GM12878 (cell line): Measurements from ENCODE around the gene IER3IP1. TPM values are rescaled to one million over a fixed set of nuclear protein-coding genes. Genes with fewer than 3 reads are reported as not detected.

Source experiments
- ATF2 ChIP-seq: IDR thresholded peaks from 2 replicates; pipeline ENCODE4 v1.6.1; 2012; ENCODE audit warnings: low read length, inconsistent platforms
- BCL11A ChIP-seq: IDR thresholded peaks from 2 replicates; pipeline ENCODE4 v1.6.1; 2011; ENCODE audit warnings: low read depth, low read length
- BCL3 ChIP-seq: IDR thresholded peaks from 2 replicates; pipeline ENCODE4 v1.6.1; 2011; ENCODE audit warnings: borderline replicate concordance, low read depth, mild to moderate bottlenecking, moderate library complexity, low read length; ENCODE audit not compliant: insufficient read depth, poor library complexity, severe bottlenecking
- CBFB ChIP-seq: IDR thresholded peaks from 2 replicates; pipeline ENCODE4 v1.6.1; 2016; ENCODE audit warnings: antibody characterized with exemption, low read depth
- CEBPB ChIP-seq, 2 experiments: fragments of 150-350 bp in 1 of 2; IDR thresholded peaks; 2 replicates each; pipeline ENCODE4 v1.6.1; 2012 to 2014; ENCODE audit warnings: low read depth in 2 of 2, low read length in 2 of 2, borderline replicate concordance in 1 of 2, inconsistent platforms in 1 of 2
- DPF2 ChIP-seq: fragments of 450-650 bp; IDR thresholded peaks from 2 replicates; pipeline ENCODE4 v1.6.1; 2017; ENCODE audit warnings: mild to moderate bottlenecking
- E2F4 ChIP-seq: IDR thresholded peaks from 2 replicates; pipeline ENCODE4 v1.6.1; 2012; ENCODE audit warnings: low read depth, low read length, improper control_type of control experiment
- EP300 ChIP-seq, 2 experiments: fragments of 150-350 bp in 1 of 2; IDR thresholded peaks; 2 replicates each; pipeline ENCODE4 v1.6.1; 2011 to 2012; ENCODE audit warnings: low read depth in 2 of 2, low read length in 2 of 2, borderline replicate concordance in 1 of 2, improper control_type of control experiment in 1 of 2, inconsistent platforms in 1 of 2; ENCODE audit not compliant: control insufficient read depth in 1 of 2
- ETV6 ChIP-seq, 2 experiments: fragments of 450-650 bp in 1 of 2; IDR thresholded peaks in 1 of 2; conservative IDR thresholded peaks in 1 of 2; 2 replicates each; pipeline ENCODE4 v1.6.1; 2014; ENCODE audit warnings: antibody characterized with exemption in 1 of 2, borderline replicate concordance in 1 of 2, low read depth in 1 of 2, mild to moderate bottlenecking in 1 of 2, moderate library complexity in 1 of 2
- FOXM1 ChIP-seq: IDR thresholded peaks from 2 replicates; pipeline ENCODE4 v1.6.1; 2012; ENCODE audit warnings: low read depth, mild to moderate bottlenecking, inconsistent platforms, low read length, moderate library complexity
- IRF4 ChIP-seq: IDR thresholded peaks from 2 replicates; pipeline ENCODE4 v1.6.1; 2011; ENCODE audit warnings: low read depth, low read length
- MTA2 ChIP-seq: fragments of 450-650 bp; IDR thresholded peaks from 2 replicates; pipeline ENCODE4 v1.6.1; 2016; ENCODE audit warnings: low read depth, mild to moderate bottlenecking, moderate library complexity
- MTA3 ChIP-seq: IDR thresholded peaks from 2 replicates; pipeline ENCODE4 v1.6.1; 2012; ENCODE audit warnings: low read length, inconsistent platforms, borderline replicate concordance
- NBN ChIP-seq: fragments of 450-650 bp; IDR thresholded peaks from 2 replicates; pipeline ENCODE4 v1.6.1; 2016
- NFIC ChIP-seq: IDR thresholded peaks from 2 replicates; pipeline ENCODE4 v1.6.1; 2012; ENCODE audit warnings: low read depth, mild to moderate bottlenecking, inconsistent platforms, low read length, moderate library complexity
- NR2F1 ChIP-seq: fragments of 450-650 bp; conservative IDR thresholded peaks from 2 replicates; pipeline ENCODE4 v1.6.1; 2017; ENCODE audit warnings: mild to moderate bottlenecking
- PAX5 ChIP-seq: IDR thresholded peaks from 2 replicates; pipeline ENCODE4 v1.6.1; 2011; ENCODE audit warnings: low read depth, low read length, borderline replicate concordance
- RBBP5 ChIP-seq: fragments of 200-600 bp; sonication (generic); conservative IDR thresholded peaks from 2 replicates; pipeline ENCODE4 v1.6.1; 2016
- RELB ChIP-seq: fragments of 450-650 bp; IDR thresholded peaks from 2 replicates; pipeline ENCODE4 v1.6.1; 2017; ENCODE audit warnings: low read depth, mild to moderate bottlenecking, moderate library complexity
- SKIL ChIP-seq: fragments of 450-650 bp; IDR thresholded peaks from 2 replicates; pipeline ENCODE4 v1.6.1; 2017; ENCODE audit warnings: mild to moderate bottlenecking, low read depth, inconsistent platforms; ENCODE audit not compliant: poor library complexity, severe bottlenecking
- SRF ChIP-seq, 2 experiments: IDR thresholded peaks; 2 replicates each; pipeline ENCODE4 v1.6.1; 2011; ENCODE audit warnings: low read depth in 2 of 2, low read length in 2 of 2, mild to moderate bottlenecking in 1 of 2, moderate library complexity in 1 of 2
- TCF12 ChIP-seq: IDR thresholded peaks from 2 replicates; pipeline ENCODE4 v1.6.1; 2011; ENCODE audit warnings: low read depth, mild to moderate bottlenecking, low read length
- TCF7 ChIP-seq: IDR thresholded peaks from 2 replicates; pipeline ENCODE4 v1.6.1; 2014; ENCODE audit warnings: antibody characterized with exemption, borderline replicate concordance
- polyA plus RNA-seq, 11 experiments: library from polyadenylated mRNA; depleted of rRNA in 4 of 11; unstranded in 6 of 11; stranded (reverse) in 5 of 11; fragments of >200 nt; fragmentation: Nextera tagmentation in 4 of 11; fragmentation: Illumina TruSeq in 1 of 11; extraction: Ambion mirVana in 4 of 11; extraction: Trizol in 1 of 11; gene quantifications; 1 replicate in 1 of 11; 2 replicates in 10 of 11; pipeline versions ENCODE4 v1.2.1 to v1.2.3, GENCODE V29; 2011 to 2016; ENCODE audit warnings: inconsistent platforms in 2 of 11, missing spikeins in 2 of 11, low read depth in 1 of 11
- total RNA-seq, 4 experiments: library from RNA; depleted of rRNA in 3 of 4; stranded (reverse); fragments of >200 nt in 3 of 4; fragmentation: Illumina TruSeq in 1 of 4; extraction: Trizol in 1 of 4; gene quantifications; 2 replicates each; pipeline versions ENCODE4 v1.2.1 to v1.2.3, GENCODE V29; 2013 to 2021

IER3IP1 gene
- total and polyA plus RNA-seq, 10 of the 15 experiments (the other 5 are each of a cell fraction or from before 2014, with no cell fraction given) = 7.9 to 40.9 (median 28.1) TPM

GRCh38 chr18:47120428-47120827, 55.7 kb downstream of the IER3IP1 start (continued):
- TF ChIP-seq BCL11A = peak; percentile 13; the same call in 1 of the 2 replicates
- peak in 1 of 2 experiments; percentile 19; a peak in 1 of 4 replicates for TF ChIP-seq EP300 (IDR thresholded peaks at IDR 0.05; ENCODE audit: borderline replicate concordance in 1 of 2, control insufficient read depth in 1 of 2, low read depth in 2 of 2, low read length in 2 of 2)
- TF ChIP-seq CBFB = peak; percentile 65; the same call in 1 of the 2 replicates
- no peak for TF ChIP-seq E2F4
- TF ChIP-seq MTA3 = 0 out of 2 replicates have a peak, but pooled peaks have one; percentile 43
- peak; percentile 91 for TF ChIP-seq FOXM1
- TF ChIP-seq PAX5 = peak; percentile 87; the same call in 1 of the 2 replicates
- TF ChIP-seq TCF12 = no peak
- peak; percentile 78 for TF ChIP-seq BCL3
- TF ChIP-seq CEBPB (IDR thresholded peaks at IDR 0.05; ENCODE audit: borderline replicate concordance in 1 of 2, low read depth in 2 of 2, low read length in 2 of 2) = 0 out of 4 replicates have a peak, but pooled peaks of 1 of the 2 experiments have one; percentile 53
- TF ChIP-seq DPF2 = peak; percentile 58; the same call in 1 of the 2 replicates
- TF ChIP-seq MTA2 = peak; percentile 40; the same call in 1 of the 2 replicates
- TF ChIP-seq RBBP5 = no peak
- peak; percentile 77; the same call in 1 of the 2 replicates for TF ChIP-seq ATF2
- TF ChIP-seq NFIC = peak; percentile 95
- peak; percentile 22; the same call in 1 of the 2 replicates for TF ChIP-seq RELB
- peak in 1 of 2 experiments; percentile 59; a peak in 1 of 4 replicates for TF ChIP-seq SRF (IDR thresholded peaks at IDR 0.05; ENCODE audit: low read depth in 2 of 2, low read length in 2 of 2)
- 0 out of 2 replicates have a peak, but pooled peaks have one; percentile 48 for TF ChIP-seq TCF7
- TF ChIP-seq SKIL = peak; percentile 35
- TF ChIP-seq ETV6 (conservative IDR thresholded peaks at IDR 0.05 in 1 of 2, IDR thresholded peaks at IDR 0.05 in 1 of 2; ENCODE audit: borderline replicate concordance in 1 of 2, low read depth in 1 of 2) = peak in 1 of 2 experiments; percentile 58; a peak in 1 of 4 replicates
- peak; percentile 82 for TF ChIP-seq IRF4
- peak; percentile 65; the same call in 1 of the 2 replicates for TF ChIP-seq NR2F1
- TF ChIP-seq NBN = 0 out of 2 replicates have a peak, but pooled peaks have one; percentile 21
